GM12873 (cell line): ENCODE results near the gene SLC16A12.

Experiments
- CTCF ChIP-seq: IDR thresholded peaks from 2 replicates; pipeline ENCODE4 v1.5.1; 2012; ENCODE audit warnings: low read depth, mild to moderate bottlenecking, moderate library complexity, low read length, control low read depth; ENCODE audit not compliant: insufficient read depth; ENCODE audit errors: missing control alignments

The SLC16A12 gene

GRCh38 chr10:89531359-89531758 lies 4.0 kb downstream of the SLC16A12 start:
- TF ChIP-seq CTCF, result no peak

- no peak for TF ChIP-seq CTCF
Measured at GRCh38 chr10:89526358-89526757, 9.0 kb downstream of the SLC16A12 start.

GRCh38 chr10:89525556-89525955 lies 9.8 kb downstream of the SLC16A12 start:
- no peak for TF ChIP-seq CTCF

GRCh38 chr10:89524279-89524678 lies 11.1 kb downstream of the SLC16A12 start:
- TF ChIP-seq CTCF, result no peak

- TF ChIP-seq CTCF, result no peak
Measured at GRCh38 chr10:89523274-89523673, 12.1 kb downstream of the SLC16A12 start.

- TF ChIP-seq CTCF, result no peak
Measured at GRCh38 chr10:89522463-89522862, 12.9 kb downstream of the SLC16A12 start.

- TF ChIP-seq CTCF, result no peak
Measured at GRCh38 chr10:89521368-89521767, 14.0 kb downstream of the SLC16A12 start.
